NCI-H2081 (cell line): ENCODE results near the gene PSTPIP1.
A peak's percentile ranks its signal among the peaks of the same experiment; 100 is the strongest.

Experiments
- DNase-seq, 2 experiments: peaks; one replicate each; lab custom pipeline; 2025; lab: John Stamatoyannopoulos, UW

The PSTPIP1 gene

DNA sequence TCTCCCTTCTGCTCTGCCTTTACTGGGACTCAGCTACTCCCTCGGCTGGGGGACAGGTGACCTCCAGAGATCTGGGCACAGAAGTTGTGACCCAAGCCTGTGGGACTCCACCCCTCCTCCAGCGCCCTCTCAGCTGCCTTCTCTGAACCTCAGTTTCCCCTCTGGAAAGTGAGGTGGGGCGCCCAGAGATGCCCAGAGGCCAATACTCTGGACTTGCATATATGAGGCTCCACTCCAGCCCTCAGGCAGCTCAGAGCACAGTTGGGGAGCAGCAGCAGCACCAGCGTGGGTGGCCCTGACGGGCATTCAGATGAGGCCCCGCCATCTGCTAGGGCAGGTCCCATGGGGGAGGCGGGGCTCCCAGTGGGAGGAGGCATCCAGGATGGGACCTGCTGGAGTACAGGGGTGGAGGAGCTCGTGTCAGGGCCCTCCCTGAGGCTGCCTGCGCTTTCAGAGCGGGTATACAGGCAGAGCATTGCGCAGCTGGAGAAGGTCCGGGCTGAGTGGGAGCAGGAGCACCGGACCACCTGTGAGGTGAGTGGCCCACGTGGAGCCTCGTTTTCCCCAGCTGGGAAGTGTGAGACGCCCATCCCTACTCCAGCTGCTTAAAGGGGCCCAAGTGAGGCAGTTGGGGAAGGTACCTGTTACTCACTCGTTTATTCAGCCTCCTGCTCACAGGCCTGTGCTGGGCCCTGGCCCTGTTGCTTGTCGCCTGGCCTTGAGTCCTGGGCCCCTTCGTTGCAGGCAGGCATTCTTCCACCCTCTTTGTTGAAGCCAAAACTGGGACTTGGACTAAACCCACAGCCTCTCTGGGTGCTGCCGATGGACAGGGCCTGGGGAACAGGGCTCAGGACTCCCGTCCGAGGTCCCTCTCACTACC, 35.4 kb downstream of the PSTPIP1 start:
- DNase-seq: no peak

- no peak for DNase-seq
Measured at GRCh38 chr15:77030928-77031375, 36.0 kb downstream of the PSTPIP1 start.

- DNase-seq: peak; percentile 27 to 63
Measured at GRCh38 chr15:77031376-77032050, 36.6 kb downstream of the PSTPIP1 start.

- DNase-seq: no peak
Measured at GRCh38 chr15:77032052-77032646, 37.2 kb downstream of the PSTPIP1 start.

- no peak for DNase-seq
Measured at GRCh38 chr15:77032647-77033416, 37.9 kb downstream of the PSTPIP1 start.

GRCh38 chr15:77033417-77033728, 38.4 kb downstream of the PSTPIP1 start:
- DNase-seq: no peak

DNA sequence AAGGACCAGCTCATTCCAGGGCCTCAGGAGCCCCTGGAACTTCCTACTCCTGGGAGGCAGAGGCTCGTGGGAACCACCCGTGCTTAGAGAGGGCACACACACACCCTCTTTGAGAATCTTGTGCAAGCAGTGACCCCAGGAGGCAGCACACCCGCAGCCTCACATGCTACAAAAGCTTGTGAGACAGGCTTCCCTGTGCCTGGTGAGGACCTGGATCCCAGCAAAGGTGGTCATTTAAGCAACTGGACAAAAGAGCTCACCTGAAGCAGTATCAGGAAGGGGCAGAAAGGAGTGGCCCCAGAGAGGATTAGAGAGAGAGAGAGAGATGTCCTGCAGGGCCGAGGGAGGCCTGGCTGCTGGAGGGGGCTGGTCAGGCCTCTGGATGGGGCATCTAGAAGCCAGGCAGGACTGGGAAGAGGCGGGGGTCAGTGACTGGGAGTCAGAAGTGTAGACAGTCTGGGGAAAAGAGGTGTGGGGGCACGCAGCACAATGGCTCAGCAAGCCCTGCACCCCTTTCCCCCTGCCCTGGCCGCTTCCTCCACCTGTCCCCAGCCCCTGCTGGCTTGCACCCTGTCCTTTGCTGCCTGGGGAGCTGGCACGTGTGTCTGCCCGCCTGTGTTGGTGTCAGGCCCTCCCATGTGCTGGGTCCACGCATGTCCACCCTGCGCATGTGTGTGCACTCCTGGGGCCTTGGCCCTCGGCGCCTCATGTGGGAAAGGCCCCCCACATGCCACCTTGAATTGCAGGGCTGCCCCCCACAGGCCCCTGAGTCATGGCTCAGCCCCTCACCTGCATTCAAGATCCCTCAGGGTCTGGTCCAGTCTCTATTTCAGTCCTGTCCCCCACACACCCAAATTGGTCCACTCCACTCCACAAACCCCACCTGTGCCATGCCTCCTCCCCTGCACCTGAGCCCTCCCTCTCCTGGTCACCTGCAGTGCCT, 39.1 kb downstream of the PSTPIP1 start:
- DNase-seq: no peak

DNA sequence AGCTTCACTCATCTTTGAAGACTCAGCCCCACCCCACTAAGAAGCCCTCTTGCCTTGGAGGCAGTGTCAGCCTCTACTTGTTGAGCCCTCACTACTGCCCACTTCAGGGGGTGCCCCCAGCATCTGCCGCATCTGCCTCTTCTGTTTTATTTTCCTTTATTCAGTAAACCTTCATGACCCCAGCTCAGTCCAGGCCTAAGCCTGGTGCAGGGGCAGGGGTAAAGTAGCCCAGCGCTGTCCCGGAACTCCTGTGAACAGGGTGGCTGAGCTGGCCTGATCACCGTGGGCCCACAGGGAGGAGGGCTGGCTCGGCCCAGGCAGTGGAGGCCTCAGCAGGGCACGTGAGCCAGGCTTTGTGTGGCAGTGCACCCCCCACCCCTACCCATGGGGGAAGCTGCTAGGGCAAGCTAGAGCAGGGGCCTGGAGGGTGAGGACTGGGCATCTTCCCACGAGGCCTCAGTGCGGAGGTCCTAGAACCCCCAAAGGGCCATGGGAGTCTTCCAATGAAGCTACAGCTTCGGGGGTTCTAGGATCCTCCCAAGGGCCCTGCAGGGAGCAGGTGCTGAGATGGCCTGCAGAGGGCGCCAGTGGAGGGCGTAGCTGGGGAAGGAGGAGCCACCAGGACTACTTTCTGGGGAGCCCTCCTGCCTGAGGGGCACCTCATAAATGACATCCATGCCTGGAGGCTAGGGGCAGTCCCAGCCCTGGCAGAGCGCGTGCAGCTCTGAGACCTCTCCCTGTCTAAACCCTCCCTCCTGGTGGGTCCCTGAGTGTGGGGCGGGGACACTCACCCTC, 40.0 kb downstream of the PSTPIP1 start:
- DNase-seq: no peak

DNA sequence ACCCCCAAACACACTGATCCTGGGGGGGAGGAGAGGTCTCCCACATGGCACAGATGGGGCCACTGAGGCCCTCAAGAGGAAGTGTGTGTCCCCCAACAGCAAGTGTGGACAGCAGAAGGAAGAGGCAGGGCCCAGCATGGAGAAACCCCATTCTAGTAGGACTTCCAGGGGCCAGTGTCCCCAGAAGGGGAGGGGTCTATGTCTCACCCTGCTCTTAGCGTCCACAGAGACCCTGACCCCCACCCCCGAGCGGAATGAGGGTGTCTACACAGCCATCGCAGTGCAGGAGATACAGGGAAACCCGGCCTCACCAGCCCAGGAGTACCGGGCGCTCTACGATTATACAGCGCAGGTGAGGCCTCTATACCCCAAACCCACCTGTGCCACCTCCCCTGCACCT, 40.7 kb downstream of the PSTPIP1 start:
- no peak for DNase-seq

- no peak for DNase-seq
Measured at GRCh38 chr15:77035999-77036471, 41.1 kb downstream of the PSTPIP1 start.

- no peak for DNase-seq
Measured at GRCh38 chr15:77036537-77037387, 41.8 kb downstream of the PSTPIP1 start.

DNA sequence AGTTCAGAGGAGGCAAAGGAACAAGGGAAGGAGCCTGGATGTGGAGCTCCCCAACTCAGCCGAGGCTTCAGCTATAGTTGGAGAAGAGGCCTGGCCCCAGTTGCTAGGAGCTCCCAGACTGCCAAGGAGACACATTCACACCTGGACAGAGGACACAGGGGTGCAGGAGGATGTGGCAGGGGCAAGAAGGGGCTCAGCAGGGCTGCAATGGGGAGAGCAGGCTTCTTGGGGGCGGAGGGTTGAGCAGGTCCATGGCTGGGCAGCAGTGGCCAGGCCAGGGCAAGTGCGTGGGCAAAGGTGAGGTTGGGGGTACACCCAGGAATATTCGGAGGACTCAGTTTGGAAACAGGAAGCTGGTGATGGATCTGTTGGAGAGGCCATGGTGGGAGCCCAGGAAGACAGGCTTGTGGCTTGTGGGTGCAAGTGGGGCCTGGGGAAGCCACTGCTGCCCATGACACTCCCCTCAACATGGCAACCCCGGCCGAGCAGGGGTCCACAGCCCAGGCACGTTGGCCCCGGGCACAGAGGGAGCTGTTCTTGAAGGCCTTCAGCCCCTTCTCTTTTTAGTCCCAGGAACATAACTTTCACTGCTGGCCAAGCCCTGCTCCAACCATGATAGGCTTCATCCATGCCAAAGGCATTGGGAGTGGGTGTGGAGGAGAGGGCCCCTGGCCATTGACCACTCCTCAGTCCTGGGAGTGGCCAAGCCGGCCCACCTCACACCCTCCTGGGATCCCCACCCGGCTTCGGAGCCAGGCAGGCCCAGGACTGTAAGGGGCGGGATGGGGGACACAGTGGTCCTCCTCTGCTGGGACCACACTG, 42.7 kb downstream of the PSTPIP1 start:
- DNase-seq: no peak

DNA sequence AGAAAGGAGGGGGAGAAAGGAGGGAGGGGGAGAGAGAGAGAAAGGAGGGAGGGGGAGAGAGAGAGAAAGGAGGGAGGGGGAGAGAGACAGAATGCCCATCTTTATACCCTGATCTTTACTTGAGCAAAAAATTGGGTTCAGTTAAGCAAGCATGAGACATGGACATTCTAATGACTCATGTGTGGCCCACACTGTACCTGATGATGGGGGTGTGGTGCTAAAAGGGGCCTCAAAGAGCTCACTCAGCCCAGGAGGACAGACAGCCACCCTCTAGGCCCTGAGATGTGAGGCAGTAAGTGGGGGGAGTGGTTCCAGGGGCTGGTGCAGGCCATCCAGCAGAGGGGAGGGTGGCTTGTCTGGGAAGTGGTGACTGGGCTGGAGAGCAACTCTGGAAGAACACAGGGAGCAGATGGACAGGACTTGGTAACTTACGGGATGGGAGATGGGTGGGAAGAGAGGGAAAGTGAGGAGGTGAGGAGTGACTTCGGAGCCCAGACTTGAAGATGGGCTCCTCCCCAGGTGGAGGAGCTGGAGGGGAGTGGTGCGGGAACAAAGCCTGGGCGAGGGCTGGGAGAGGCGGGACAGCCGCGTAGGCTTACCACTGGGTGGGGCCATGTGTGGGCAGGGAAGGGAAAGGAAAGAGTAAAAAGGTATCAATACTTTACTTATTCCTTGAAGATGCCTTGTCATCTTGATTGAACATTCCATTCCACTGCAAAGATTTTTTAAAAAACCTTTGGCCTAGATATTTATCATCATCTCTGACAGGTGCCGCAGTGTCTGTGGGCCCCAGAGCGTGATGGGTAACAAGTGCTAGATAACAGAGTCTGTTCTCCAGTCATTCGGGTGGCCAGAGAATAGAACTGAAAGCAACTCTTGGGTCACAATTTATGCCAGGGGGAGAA, 43.6 kb downstream of the PSTPIP1 start:
- DNase-seq: no peak

DNA sequence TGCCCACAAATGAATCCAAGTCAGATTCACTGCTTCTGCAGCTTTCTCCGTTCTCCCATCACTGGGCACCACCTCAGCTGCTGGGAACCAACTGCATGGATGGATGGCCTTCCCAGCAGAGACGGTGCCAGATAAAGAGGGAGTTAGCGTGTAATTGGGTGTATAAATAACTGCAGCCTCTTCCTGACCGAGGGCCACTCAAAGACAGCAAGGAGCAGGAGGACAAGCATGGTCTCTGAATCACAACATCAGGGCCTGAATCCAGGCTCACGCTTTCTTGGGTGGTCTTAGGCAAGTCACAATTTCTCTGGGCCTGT, 44.2 kb downstream of the PSTPIP1 start:
- no peak for DNase-seq

- no peak for DNase-seq
Measured at GRCh38 chr15:77039848-77040247, 44.9 kb downstream of the PSTPIP1 start.

DNA sequence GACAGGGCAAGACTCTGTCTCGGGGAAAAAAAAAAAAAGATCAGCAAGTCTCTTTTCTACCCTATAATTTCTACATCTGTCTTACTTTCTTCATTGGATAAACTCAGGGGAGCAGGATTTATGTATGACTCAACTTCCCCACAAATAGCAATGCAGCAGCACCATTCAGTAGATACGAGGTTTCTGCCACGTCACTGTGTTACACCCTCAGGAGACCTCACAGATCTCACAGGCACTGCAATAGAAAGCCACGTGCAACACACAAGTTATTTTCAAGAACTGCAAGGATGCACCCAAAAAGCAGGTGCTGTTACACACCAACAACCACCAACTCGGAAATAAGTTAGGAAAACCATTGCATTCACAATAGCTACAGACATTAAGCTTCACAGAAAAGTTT, 45.7 kb downstream of the PSTPIP1 start:
- no peak for DNase-seq

DNA sequence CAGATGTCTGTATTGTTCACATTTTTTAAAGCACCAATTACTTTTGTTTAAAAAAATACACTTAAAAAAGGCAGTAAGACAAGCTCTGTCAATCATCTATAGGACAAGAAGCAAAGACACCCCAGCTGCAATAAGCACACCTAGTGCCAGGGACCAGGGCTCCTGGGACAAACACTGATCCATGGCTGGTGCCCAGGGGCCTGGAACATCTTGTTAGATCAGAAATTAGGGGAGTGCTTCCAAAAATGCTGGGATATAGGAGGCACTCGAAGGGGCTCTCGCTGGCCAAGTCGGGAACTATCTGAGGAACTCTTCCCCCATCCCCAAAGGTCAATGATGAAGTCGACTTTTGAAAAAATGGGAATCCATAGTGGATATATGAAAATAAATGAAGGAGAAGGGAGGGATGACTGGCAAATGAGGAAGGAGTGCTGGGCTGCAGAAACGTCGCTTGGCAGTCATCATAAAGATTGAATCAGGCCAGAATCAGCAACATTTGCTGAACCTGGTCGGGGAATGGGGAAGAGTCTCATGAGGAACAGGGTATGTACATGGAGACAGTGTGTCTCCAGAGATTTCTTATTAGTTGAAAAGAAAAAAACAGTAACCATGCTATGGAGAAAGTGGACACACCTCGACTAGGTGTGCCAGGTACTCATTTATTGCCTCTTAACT, 47.5 kb downstream of the PSTPIP1 start:
- no peak for DNase-seq
